T-helper 2 cell (primary cell): ENCODE measurements around the gene ASGR1.
"Not testable (repeated sequence)": the region's sequence is repeated elsewhere in the genome, so short reads cannot be mapped to it uniquely, and the experiment has no call there.

Source experiments
- DNase-seq, 5 experiments: peaks; one replicate each; pipeline versions ENCODE4 v3.0.0 to v3.0.0-alpha.2; 2012 to 2022

Gene ASGR1

GRCh38 chr17:7190276-7190917 lies 11.2 kb upstream of the ASGR1 start:
- DNase-seq: no peak

- DNase-seq: no peak
Observed at GRCh38 chr17:7186241-7186640, 7.1 kb upstream of the ASGR1 start.

GRCh38 chr17:7184647-7185046 lies 5.5 kb upstream of the ASGR1 start:
- DNase-seq: no peak

DNA sequence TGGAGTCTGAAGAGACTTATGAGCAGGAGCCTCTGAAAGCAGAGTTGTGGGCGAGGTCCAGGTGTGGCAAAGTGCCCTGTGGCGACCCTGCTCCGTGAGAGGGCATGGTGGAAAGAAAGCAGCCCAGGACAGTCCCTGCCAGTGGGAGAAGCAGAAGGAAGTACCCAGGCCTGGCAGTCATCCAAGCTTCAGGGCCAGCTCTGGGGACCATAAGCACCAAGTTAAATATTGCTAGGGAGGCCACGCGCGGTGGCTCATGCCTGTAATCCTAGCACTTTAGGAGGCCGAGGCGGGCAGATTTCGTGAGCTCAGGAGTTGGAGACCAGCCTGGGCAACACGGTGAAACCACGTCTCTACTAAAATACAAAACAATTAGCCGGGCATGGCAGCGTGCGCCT lies 4.9 kb upstream of the ASGR1 start:
- DNase-seq: no peak

GRCh38 chr17:7183433-7184090 lies 4.4 kb upstream of the ASGR1 start:
- no peak for DNase-seq

DNA sequence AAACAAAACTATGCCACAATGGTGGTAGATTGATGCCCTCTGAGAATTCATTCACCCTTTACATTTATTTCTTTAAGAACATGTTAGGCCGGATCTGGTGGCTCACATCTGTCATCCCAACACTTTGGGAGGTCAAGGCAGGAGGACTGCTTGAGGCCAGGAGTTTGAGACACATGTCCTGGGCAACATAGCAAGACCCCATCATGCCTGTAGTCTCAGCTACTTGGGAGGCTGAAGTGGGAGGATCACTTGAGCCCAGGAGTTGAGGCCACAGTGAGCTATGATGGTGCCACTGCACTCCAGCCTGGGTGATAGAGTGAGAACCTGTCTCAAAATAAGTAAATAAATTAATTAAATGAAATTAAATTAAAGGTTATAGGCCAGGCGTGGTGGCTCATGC lies 2.9 kb upstream of the ASGR1 start:
- DNase-seq: not testable (repeated sequence)

DNA sequence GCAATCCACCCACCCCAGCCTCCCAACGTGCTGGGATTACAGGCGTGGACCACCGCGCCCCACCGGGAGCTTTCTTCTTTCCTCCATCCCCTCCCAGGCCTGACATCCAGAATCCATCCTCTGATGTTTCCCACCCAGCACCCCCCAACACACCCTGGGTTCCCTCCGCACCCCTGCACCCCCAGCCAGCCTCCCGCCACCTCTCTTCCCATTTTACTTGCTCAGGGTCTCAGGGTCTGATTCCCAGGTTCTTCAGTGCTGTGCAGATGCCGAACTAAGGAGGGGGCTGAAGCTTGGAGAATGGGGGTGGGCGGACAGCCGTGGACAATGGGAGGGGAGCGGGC lies 225 bp downstream of the ASGR1 start:
- no peak for DNase-seq

DNA sequence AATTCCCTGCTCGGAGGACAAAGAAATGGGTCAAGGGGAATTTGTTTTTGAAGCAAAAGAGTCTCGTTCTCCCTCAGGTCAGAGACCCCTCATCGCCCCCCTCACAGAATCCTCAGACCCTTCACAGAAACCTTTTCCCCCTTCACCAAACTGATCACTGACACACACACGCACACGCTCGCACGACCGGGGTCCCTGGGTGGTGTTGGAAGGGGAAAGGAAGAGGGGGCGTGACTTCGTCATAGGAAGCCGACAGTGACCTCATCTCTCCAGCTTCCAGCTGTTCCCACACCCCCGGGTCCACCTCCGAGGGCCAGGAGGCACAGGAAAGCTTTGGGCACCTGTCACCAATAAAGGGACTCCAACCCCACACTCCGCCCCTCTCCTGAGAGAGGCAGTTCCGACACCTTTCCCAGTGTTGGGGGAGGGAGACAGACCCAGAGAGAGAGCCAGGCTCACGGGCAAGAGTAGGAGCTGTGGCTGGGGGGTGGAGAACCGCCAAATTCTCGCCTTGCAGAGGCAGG lies 1.2 kb downstream of the ASGR1 start:
- DNase-seq: no peak

GRCh38 chr17:7177191-7177953 lies 1.8 kb downstream of the ASGR1 start:
- peak; percentile 23 to 64 (median 46) for DNase-seq

DNA sequence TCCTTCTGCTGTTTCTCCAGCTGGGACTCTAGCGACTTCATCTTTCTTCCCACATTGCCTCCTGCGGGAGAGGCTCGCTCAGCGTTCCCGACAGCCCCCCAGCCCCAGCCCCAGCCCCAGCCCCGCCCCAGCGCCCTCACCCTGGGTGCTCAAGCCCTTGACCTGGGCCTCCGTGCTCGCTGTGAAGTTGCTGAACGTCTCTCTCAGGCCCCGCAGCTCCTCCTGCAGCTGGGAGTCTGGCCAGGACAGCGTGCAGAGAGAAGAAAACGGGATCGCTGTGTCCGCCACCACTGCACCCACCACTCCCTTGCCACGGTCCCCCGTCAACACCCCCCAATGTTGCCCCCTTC lies 2.4 kb downstream of the ASGR1 start:
- no peak for DNase-seq

GRCh38 chr17:7176107-7176840 lies 2.9 kb downstream of the ASGR1 start:
- DNase-seq: no peak

GRCh38 chr17:7175330-7175733 lies 3.8 kb downstream of the ASGR1 start:
- DNase-seq: no peak

DNA sequence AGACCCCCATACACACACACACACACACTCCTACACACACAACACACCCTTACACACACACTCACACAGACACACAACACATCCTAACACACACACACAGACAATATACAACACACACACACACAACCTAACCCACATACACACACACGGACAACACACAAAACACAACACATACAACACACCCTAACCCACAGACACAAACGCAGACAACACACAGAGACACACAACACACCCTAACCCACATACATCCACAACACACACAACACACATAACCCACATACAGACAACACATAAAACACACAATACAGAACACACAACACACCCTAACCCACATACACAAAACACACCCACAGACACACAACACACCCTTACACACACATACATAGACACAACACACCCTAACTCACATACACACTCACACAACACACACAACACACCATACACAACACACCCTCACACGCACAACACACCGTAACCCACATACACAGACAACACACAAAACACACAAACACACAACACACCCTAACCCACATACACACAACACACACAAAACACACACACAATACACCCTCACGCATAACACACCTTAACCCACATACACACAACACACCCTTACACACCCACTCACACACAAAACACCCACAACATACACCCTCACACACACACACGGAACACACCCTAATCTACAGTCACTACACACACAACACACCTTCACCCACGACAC lies 4.4 kb downstream of the ASGR1 start:
- no peak for DNase-seq

GRCh38 chr17:7173687-7174602 lies 5.2 kb downstream of the ASGR1 start:
- peak in 4 of 5 experiments; percentile 12 to 65 (median 28) for DNase-seq

GRCh38 chr17:7172522-7173191 lies 6.5 kb downstream of the ASGR1 start:
- DNase-seq: not testable (repeated sequence)

DNA sequence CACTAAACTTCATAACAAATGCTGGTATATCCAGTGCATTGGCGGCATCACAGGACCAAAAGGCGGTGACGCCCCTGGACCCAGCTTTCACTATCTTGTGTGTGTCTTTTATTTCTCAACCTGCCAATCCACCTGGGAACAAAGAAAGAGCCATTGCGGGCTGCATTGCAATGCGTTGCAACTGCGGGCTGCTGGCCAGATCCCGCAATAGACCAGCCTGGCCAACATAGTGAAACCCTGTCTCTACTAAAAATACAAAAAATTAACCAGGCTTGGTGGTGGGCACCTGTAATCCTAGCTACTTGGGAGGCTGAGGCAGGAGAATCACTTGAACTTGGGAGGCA lies 9.6 kb downstream of the ASGR1 start:
- not testable (repeated sequence) for DNase-seq

DNA sequence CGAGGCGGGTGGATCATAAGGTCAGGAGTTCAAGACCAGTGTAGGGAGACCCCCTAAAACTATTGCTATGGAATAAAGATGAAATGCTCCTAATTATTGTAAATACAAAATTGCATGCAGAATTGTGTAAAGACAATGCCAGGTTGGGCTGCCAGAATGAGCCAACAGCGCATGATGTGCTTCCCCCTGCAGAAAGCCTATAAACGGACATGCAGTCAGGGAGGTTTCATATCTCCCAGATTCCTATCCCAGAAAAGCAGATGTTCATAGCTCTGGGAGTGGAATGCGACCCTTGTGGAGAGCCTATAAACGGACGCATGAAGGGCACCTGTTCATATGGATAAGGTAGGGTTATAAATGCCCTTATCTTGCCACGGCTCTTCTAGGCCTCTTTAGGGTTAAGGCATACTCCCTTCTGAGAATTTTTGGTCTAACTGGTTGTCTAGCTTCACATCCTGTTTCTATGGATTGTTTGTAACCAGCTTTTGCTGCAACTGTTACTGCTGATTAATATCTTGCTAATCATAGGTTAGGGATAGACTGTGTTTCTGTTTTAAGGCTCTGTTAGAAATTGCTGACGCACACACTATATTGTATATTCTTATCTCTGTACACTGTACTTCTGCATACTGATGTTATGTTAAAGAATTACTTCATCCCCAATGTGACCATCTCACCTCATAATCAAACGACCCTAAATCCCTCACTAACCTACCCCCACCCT lies 10.2 kb downstream of the ASGR1 start:
- DNase-seq: not testable (repeated sequence)

- no peak for DNase-seq
Observed at GRCh38 chr17:7167832-7168231, 11.3 kb downstream of the ASGR1 start.

- DNase-seq: no peak
Observed at GRCh38 chr17:7166873-7167272, 12.3 kb downstream of the ASGR1 start.

DNA sequence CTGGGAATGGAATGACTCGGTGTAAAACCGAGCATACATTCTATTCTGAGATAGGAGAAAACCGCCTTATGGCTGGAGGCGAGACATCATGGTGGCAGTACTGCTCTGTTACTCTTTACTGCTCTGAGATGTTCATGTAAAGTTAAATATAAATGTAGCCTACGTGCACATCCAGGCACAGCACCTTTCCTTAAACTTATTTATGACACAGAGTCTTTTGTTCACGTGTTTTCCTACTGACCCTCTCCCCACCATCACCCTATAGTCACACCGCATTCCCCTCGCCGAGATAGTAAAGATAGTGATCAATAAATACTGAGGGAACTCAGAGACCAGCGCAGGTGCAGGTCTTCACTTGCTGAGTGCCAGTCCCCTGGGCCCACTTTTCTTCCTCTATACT lies 19.6 kb downstream of the ASGR1 start:
- DNase-seq: not testable (repeated sequence)
